ENCODE data around the gene CACNA1C.
A peak's percentile ranks its signal among the peaks of the same experiment; 100 is the strongest.

Gene CACNA1C

DNA sequence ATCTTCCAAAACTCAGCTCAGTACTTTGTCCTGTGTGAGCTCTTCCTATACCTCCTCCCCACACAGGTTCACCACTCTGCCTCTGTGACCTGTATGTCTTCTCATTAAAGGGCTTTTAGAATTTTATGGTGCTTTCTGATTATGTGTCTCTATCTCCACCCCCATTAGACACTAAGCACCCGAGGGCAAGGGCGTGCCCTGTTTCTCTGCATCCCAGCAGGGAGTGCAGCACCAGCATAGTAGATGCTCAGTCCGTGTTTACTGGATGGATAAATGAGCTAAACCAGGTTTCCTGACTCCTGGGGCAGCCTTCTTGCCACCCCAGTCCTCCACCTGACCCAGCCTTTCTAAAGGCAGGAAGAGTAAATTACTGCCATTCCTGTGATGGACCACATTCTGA is 333.8 kb downstream of the CACNA1C start:
- no peaks in the 10 kb centered on the region for H3K9me3 ChIP-seq (ENCODE audit: control insufficient read depth in 1 of 2, low read length in 2 of 2)
- no peak overlapping the region for H3K27ac ChIP-seq (ENCODE audit: low read length)
- no peak overlapping the region for H3K4me3 ChIP-seq (ENCODE audit: low read depth in 1 of 2, low read length in 2 of 2)
- H3K27me3 ChIP-seq (ENCODE audit: low read depth, low read length) = no peaks in the 10 kb centered on the region
- peaks cover 13 to 15% of the 10 kb centered on the region in 2 donors for H3K4me1 ChIP-seq (ENCODE audit: control insufficient read depth in 1 of 2, insufficient read depth in 2 of 2, low read length in 2 of 2)
- H3K36me3 ChIP-seq (ENCODE audit: control insufficient read depth in 1 of 2, insufficient read depth in 2 of 2, low read length in 2 of 2) = no peaks in the 10 kb centered on the region

DNA sequence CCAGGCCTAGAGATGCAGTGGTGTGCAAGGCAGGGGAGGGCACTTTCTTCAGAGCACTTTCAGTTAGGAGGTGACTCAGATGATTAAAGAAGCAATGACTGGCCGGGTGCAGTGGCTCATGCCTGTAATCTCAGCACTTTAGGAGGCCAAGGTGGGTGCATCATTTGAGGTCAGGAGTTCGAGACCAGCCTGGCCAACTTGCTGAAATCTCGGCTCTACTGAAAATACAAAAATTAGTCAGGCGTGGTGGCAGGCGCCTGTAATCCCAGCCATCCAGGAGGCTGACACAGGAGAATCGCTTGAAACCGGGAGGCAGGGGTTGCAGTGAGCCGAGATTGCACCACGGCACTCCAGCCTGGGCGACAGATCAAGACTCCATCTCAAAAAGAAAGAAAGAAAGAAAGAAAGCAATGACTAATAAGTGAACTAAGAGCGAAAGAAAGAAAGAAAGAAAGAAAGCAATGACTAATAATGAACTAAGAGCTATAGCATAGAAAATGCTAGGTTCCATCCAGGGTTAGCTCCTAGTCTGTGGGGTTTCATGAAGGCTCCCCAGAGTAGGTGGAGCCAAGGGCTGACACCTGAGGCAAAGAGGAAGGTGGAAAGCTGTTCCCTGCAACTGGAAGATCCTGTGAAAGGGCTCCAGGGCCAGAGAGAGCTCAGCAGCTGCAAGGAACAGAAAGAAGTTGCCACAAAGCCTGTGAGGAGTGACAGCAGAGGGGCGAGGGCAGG is 334.5 kb downstream of the CACNA1C start:
- Histone ChIP-seq H3K4me1 (ENCODE audit: control insufficient read depth in 1 of 2, insufficient read depth in 2 of 2, low read length in 2 of 2) (peaks cover 13 to 15% of the 10 kb centered on the region in 2 donors), H3K4me3 (ENCODE audit: low read depth in 1 of 2, low read length in 2 of 2) (no peak overlapping the region), H3K9me3 (ENCODE audit: control insufficient read depth in 1 of 2, low read length in 2 of 2) (no peaks in the 10 kb centered on the region), H3K27ac (ENCODE audit: low read length) (no peak overlapping the region), H3K27me3 (ENCODE audit: low read depth, low read length) (no peaks in the 10 kb centered on the region), H3K36me3 (ENCODE audit: control insufficient read depth in 1 of 2, insufficient read depth in 2 of 2, low read length in 2 of 2) (no peaks in the 10 kb centered on the region)

DNA sequence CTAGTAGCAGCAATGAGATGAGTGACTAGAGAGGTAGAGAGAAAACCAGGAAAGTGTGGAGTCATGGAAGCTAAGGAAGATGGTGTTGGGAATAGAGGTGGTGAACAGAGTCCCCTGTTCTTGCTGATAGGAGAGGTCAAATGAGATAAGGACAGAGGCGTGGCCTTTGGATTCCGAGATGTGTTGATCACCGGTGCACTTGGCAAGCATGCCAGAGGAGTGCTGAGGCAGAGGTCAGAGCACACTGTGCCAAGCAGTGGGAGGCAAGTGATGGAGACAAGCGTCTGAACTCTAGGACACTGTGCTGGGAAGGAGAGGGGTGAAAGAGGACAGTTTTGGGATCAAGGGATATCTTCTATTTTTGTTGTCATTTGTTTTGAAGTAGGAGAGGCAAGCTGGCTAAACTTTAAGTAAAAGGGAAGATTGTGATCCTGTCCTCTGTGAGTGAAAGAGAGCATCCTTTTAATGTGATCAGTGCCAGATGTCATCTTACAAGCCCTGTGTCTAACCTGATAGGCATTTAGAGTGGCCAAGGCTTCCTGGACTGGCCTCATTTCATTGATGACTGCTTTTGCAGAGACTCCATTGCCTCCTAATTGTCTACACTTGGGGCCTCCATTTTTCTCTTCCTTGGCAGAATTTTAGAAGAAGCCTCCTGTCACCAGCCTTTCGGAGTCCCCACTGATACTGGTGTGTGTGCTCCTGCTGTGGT is 336.4 kb downstream of the CACNA1C start:
- Histone ChIP-seq H3K9me3 (ENCODE audit: control insufficient read depth in 1 of 2, low read length in 2 of 2) (no peaks in the 10 kb centered on the region), H3K36me3 (ENCODE audit: control insufficient read depth in 1 of 2, insufficient read depth in 2 of 2, low read length in 2 of 2) (no peaks in the 10 kb centered on the region), H3K27me3 (ENCODE audit: low read depth, low read length) (no peaks in the 10 kb centered on the region), H3K4me3 (ENCODE audit: low read depth in 1 of 2, low read length in 2 of 2) (no peak overlapping the region), H3K4me1 (ENCODE audit: control insufficient read depth in 1 of 2, insufficient read depth in 2 of 2, low read length in 2 of 2) (peaks cover 4 to 24% of the 10 kb centered on the region in 2 donors), H3K27ac (ENCODE audit: low read length) (no peak overlapping the region)

- H3K27ac ChIP-seq (ENCODE audit: low read length) = no peak overlapping the region
- peaks cover 0 to 24% of the 10 kb centered on the region in 2 donors for H3K4me1 ChIP-seq (ENCODE audit: control insufficient read depth in 1 of 2, insufficient read depth in 2 of 2, low read length in 2 of 2)
These were observed 337.3 kb downstream of the CACNA1C start for GRCh38 chr12:2390133-2390532.

DNA sequence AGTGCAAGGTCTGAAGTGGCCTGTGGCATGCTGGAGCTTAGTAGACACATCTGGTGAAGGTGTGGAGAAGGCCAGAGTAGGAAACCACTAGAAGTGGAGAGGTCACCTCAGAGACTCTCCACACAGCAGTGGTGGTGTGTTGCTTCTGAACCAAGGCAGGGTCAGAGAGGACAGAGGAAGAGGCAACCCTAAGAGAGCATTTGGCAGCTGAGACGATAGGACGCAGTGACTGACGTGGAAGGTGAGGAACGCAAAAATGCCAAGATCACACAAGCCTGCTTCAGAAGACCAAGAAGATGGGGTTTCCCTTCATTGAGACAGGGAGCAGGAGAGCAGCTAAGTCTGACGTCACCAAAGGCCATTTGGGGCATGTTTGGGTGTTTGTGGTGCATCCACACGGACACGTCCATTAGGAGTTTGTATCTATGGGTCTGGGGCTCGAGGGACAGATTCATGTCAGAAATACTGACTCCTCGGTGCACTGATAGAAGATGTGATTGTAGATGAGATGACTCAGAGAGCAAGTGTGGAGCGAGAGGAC is 338.1 kb downstream of the CACNA1C start:
- Histone ChIP-seq H3K4me1 (ENCODE audit: control insufficient read depth in 1 of 2, insufficient read depth in 2 of 2, low read length in 2 of 2) (peaks cover 0 to 24% of the 10 kb centered on the region in 2 donors), H3K27ac (ENCODE audit: low read length) (no peak overlapping the region), H3K36me3 (ENCODE audit: control insufficient read depth in 1 of 2, insufficient read depth in 2 of 2, low read length in 2 of 2) (no peaks in the 10 kb centered on the region), H3K9me3 (ENCODE audit: control insufficient read depth in 1 of 2, low read length in 2 of 2) (no peaks in the 10 kb centered on the region), H3K27me3 (ENCODE audit: low read depth, low read length) (no peaks in the 10 kb centered on the region), H3K4me3 (ENCODE audit: low read depth in 1 of 2, low read length in 2 of 2) (no peak overlapping the region)

More at GRCh38 chr12:2390133-2390532, 337.3 kb downstream of the CACNA1C start:
- no peaks in the 10 kb centered on the region for H3K9me3 ChIP-seq (ENCODE audit: control insufficient read depth in 1 of 2, low read length in 2 of 2)
- H3K36me3 ChIP-seq (ENCODE audit: control insufficient read depth in 1 of 2, insufficient read depth in 2 of 2, low read length in 2 of 2) = no peaks in the 10 kb centered on the region
- no peaks in the 10 kb centered on the region for H3K27me3 ChIP-seq (ENCODE audit: low read depth, low read length)
- no peak overlapping the region for H3K4me3 ChIP-seq (ENCODE audit: low read depth in 1 of 2, low read length in 2 of 2)

GRCh38 chr12:2391740-2392331 is 339.0 kb downstream of the CACNA1C start:
- no peaks in the 10 kb centered on the region for H3K36me3 ChIP-seq (ENCODE audit: control insufficient read depth in 1 of 2, insufficient read depth in 2 of 2, low read length in 2 of 2)

GRCh38 chr12:2393016-2393415 is 340.2 kb downstream of the CACNA1C start:
- Histone ChIP-seq H3K27me3 (ENCODE audit: low read depth, low read length) (no peaks in the 10 kb centered on the region), H3K27ac (ENCODE audit: low read length) (no peak overlapping the region), H3K4me1 (ENCODE audit: control insufficient read depth in 1 of 2, insufficient read depth in 2 of 2, low read length in 2 of 2) (peaks cover 9 to 28% of the 10 kb centered on the region in 2 donors), H3K9me3 (ENCODE audit: control insufficient read depth in 1 of 2, low read length in 2 of 2) (no peaks in the 10 kb centered on the region), H3K4me3 (ENCODE audit: low read depth in 1 of 2, low read length in 2 of 2) (no peak overlapping the region), H3K36me3 (ENCODE audit: control insufficient read depth in 1 of 2, insufficient read depth in 2 of 2, low read length in 2 of 2) (no peaks in the 10 kb centered on the region)

More at GRCh38 chr12:2391740-2392331, 339.0 kb downstream of the CACNA1C start:
- H3K4me3 ChIP-seq (ENCODE audit: low read depth in 1 of 2, low read length in 2 of 2) = no peak overlapping the region
- H3K27ac ChIP-seq (ENCODE audit: low read length) = no peak overlapping the region
- H3K4me1 ChIP-seq (ENCODE audit: control insufficient read depth in 1 of 2, insufficient read depth in 2 of 2, low read length in 2 of 2) = peaks cover 1 to 25% of the 10 kb centered on the region in 2 donors
- no peaks in the 10 kb centered on the region for H3K9me3 ChIP-seq (ENCODE audit: control insufficient read depth in 1 of 2, low read length in 2 of 2)
- no peaks in the 10 kb centered on the region for H3K27me3 ChIP-seq (ENCODE audit: low read depth, low read length)

GRCh38 chr12:2393996-2394395 is 341.2 kb downstream of the CACNA1C start:
- Histone ChIP-seq H3K36me3 (ENCODE audit: control insufficient read depth in 1 of 2, insufficient read depth in 2 of 2, low read length in 2 of 2) (no peaks in the 10 kb centered on the region), H3K4me3 (ENCODE audit: low read depth in 1 of 2, low read length in 2 of 2) (no peak overlapping the region), H3K9me3 (ENCODE audit: control insufficient read depth in 1 of 2, low read length in 2 of 2) (no peaks in the 10 kb centered on the region), H3K4me1 (ENCODE audit: control insufficient read depth in 1 of 2, insufficient read depth in 2 of 2, low read length in 2 of 2) (peaks cover 9 to 28% of the 10 kb centered on the region in 2 donors), H3K27me3 (ENCODE audit: low read depth, low read length) (no peaks in the 10 kb centered on the region), H3K27ac (ENCODE audit: low read length) (no peak overlapping the region)

DNA sequence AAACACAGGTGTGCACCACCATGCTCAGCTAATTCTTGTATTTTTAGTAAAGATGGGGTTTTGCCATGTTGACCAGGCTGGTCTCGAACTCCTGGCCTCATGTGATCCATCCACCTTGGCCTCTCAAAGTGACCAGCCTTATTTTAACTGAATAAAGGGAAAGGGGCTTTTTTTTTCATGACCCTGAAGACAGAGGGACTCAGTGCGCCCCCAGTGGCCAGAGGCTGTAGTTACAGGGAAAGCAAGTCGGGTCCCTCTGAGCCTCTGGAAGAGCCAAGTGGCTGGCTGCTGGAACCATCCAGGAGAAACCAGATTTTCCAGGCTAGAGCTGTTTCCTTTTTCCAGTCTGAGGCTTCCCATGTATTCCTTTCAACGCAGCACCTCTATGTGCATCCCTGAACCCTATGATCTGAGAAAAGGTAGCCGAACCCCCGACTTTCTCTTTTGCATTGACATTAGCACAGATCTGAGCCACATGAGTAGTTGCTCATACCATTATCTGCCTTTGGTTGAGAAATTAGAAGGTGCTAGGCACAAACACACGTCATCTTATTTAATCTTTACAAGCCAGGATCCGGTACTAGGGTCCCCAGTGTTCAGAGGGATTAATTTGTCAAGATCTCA is 342.7 kb downstream of the CACNA1C start:
- Histone ChIP-seq H3K4me1 (ENCODE audit: control insufficient read depth in 1 of 2, insufficient read depth in 2 of 2, low read length in 2 of 2) (peaks cover 9 to 28% of the 10 kb centered on the region in 2 donors), H3K27me3 (ENCODE audit: low read depth, low read length) (no peaks in the 10 kb centered on the region), H3K4me3 (ENCODE audit: low read depth in 1 of 2, low read length in 2 of 2) (no peak overlapping the region), H3K9me3 (ENCODE audit: control insufficient read depth in 1 of 2, low read length in 2 of 2) (no peaks in the 10 kb centered on the region), H3K36me3 (ENCODE audit: control insufficient read depth in 1 of 2, insufficient read depth in 2 of 2, low read length in 2 of 2) (no peaks in the 10 kb centered on the region), H3K27ac (ENCODE audit: low read length) (no peak overlapping the region)

DNA sequence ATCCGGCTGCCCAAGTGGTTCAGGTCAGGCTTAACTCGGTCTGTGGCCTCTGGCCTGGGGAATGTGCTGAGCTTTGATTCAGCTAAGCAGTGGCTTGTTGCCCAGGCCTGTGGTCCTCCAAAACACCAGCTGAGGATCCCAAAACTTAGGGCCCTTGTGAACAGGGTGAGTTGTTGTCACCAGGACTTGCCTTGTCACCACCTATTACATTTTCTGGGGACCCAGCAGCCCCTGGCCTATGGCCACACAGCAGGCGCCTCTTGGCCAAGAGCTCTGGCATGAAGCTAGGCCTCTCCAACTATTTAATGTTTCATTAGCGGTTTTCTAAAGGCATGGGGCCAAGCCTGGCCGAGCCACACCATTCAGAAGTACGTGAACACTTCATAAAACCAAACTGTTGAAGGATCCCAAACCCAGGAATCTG is 343.7 kb downstream of the CACNA1C start:
- Histone ChIP-seq H3K4me1 (ENCODE audit: control insufficient read depth in 1 of 2, insufficient read depth in 2 of 2, low read length in 2 of 2) (peaks cover 9 to 28% of the 10 kb centered on the region in 2 donors), H3K9me3 (ENCODE audit: control insufficient read depth in 1 of 2, low read length in 2 of 2) (no peaks in the 10 kb centered on the region), H3K4me3 (ENCODE audit: low read depth in 1 of 2, low read length in 2 of 2) (no peak overlapping the region), H3K27ac (ENCODE audit: low read length) (peak overlapping the region; percentile 31), H3K27me3 (ENCODE audit: low read depth, low read length) (no peaks in the 10 kb centered on the region), H3K36me3 (ENCODE audit: control insufficient read depth in 1 of 2, insufficient read depth in 2 of 2, low read length in 2 of 2) (no peaks in the 10 kb centered on the region)

Data from muscle layer of duodenum (tissue), 2 donors.